Stimulated activated CD8-positive, alpha-beta memory T cell treated with anti-CD3 and anti-CD28 coated beads, Interleukin-12 subunit alpha, Interleukin-12 subunit beta, amount 100 ng/mL, for 24 hours (primary cell): ENCODE data around the gene LANCL2.
"Not testable (repeated sequence)": the region's sequence is repeated elsewhere in the genome, so short reads cannot be mapped to it uniquely, and the experiment has no call there.

Experiments used
- DNase-seq: peaks from one replicate; pipeline ENCODE4 v3.0.0-alpha.2; 2020; ENCODE audit errors: extremely low read depth

LANCL2 gene

GRCh38 chr7:55402506-55402905, 37.4 kb downstream of the LANCL2 start:
- not testable (repeated sequence) for DNase-seq

GRCh38 chr7:55405856-55406541, 40.9 kb downstream of the LANCL2 start:
- DNase-seq, result no peak

- DNase-seq, result no peak
Measured at GRCh38 chr7:55409482-55410225, 44.5 kb downstream of the LANCL2 start.

GRCh38 chr7:55410667-55411239, 45.6 kb downstream of the LANCL2 start:
- DNase-seq, result no peak

GRCh38 chr7:55411844-55412243, 46.7 kb downstream of the LANCL2 start:
- no peak for DNase-seq

GRCh38 chr7:55413442-55413841, 48.3 kb downstream of the LANCL2 start:
- DNase-seq, result no peak

GRCh38 chr7:55415173-55415778, 50.1 kb downstream of the LANCL2 start:
- peak; percentile 64 for DNase-seq

- not testable (repeated sequence) for DNase-seq
Measured at GRCh38 chr7:55417456-55417855, 52.3 kb downstream of the LANCL2 start.

GRCh38 chr7:55420530-55420929, 55.4 kb downstream of the LANCL2 start:
- no peak for DNase-seq

GRCh38 chr7:55423277-55423711, 58.2 kb downstream of the LANCL2 start:
- no peak for DNase-seq

- no peak for DNase-seq
Measured at GRCh38 chr7:55423891-55424290, 58.8 kb downstream of the LANCL2 start.

GRCh38 chr7:55425141-55425752, 60.1 kb downstream of the LANCL2 start:
- no peak for DNase-seq

GRCh38 chr7:55426676-55427075, 61.5 kb downstream of the LANCL2 start:
- no peak for DNase-seq

- DNase-seq, result no peak
Measured at GRCh38 chr7:55427342-55427741, 62.2 kb downstream of the LANCL2 start.

- no peak for DNase-seq
Measured at GRCh38 chr7:55427800-55428199, 62.7 kb downstream of the LANCL2 start.

GRCh38 chr7:55429835-55430499, 64.8 kb downstream of the LANCL2 start:
- DNase-seq, result no peak

- no peak for DNase-seq
Measured at GRCh38 chr7:55431898-55432297, 66.8 kb downstream of the LANCL2 start.

- DNase-seq, result no peak
Measured at GRCh38 chr7:55432506-55432905, 67.4 kb downstream of the LANCL2 start.

- DNase-seq, result no peak
Measured at GRCh38 chr7:55432939-55433784, 68.0 kb downstream of the LANCL2 start.

GRCh38 chr7:55435466-55435865, 70.3 kb downstream of the LANCL2 start:
- DNase-seq, result no peak

GRCh38 chr7:55436457-55436856, 71.3 kb downstream of the LANCL2 start:
- DNase-seq, result no peak
